ENCODE data around the gene SLC37A4.

DNA sequence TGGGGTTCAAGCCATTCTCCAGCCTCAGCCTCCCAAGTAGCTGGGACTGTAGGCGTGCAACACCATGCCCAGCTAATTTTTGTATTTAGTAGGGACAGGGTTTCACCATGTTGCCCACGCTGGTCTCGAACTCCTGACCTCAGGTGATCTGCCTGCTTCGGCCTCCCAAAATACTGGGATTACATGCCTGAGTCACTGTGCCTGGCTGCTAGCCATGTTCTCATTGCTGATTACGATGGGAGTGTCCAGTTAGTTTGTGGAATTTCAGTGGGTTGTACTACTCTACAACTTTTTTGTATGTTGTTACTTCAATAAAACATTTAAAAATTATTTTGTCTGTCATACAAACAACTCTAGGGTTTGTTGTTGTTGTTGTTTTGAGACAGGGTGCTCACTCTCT lies 32.1 kb upstream of the SLC37A4 start:
- TF ChIP-seq, protein P1, sequence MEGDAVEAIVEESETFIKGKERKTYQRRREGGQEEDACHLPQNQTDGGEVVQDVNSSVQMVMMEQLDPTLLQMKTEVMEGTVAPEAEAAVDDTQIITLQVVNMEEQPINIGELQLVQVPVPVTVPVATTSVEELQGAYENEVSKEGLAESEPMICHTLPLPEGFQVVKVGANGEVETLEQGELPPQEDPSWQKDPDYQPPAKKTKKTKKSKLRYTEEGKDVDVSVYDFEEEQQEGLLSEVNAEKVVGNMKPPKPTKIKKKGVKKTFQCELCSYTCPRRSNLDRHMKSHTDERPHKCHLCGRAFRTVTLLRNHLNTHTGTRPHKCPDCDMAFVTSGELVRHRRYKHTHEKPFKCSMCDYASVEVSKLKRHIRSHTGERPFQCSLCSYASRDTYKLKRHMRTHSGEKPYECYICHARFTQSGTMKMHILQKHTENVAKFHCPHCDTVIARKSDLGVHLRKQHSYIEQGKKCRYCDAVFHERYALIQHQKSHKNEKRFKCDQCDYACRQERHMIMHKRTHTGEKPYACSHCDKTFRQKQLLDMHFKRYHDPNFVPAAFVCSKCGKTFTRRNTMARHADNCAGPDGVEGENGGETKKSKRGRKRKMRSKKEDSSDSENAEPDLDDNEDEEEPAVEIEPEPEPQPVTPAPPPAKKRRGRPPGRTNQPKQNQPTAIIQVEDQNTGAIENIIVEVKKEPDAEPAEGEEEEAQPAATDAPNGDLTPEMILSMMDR (IDR thresholded peaks at IDR 0.05): no peak
- no peak for TF ChIP-seq POLR2A (IDR thresholded peaks at IDR 0.05)
